B cell (primary cell): ENCODE measurements around the gene ARHGEF17.

ENCODE experiments used
- EZH2 ChIP-seq: IDR thresholded peaks from 2 replicates; pipeline ENCODE4 v1.6.1; 2012; ENCODE audit warnings: borderline replicate concordance, low read depth, mild to moderate bottlenecking, moderate library complexity, low read length; ENCODE audit not compliant: insufficient read depth, poor library complexity, severe bottlenecking
- TF ChIP-seq, protein P1 (sequence below): fragments of 200-600 bp; IDR thresholded peaks from one replicate; pipeline ENCODE4 v1.8.0; 2022; ENCODE audit warnings: antibody characterized with exemption, mild to moderate bottlenecking

DNA sequence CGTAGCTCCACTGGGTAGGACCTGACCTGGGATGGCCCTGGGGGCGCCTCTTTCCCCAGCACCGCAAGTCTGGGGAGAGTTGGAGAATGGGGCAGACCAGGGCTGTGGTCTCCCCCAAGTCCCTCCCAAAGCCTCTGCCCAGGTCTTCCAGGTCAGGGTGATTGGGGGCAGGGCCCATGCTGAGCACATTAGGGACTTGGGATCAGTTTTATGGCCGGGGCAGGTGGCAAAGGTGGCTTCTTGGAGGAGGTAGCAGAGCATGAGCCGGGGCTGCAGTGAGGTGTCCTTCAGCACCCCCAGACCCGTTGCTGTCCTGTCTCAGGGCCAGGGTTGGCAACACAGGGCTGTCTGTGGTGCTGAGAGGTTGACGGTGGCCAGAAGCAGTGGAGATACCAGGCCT lies 74.1 kb downstream of the ARHGEF17 start:
- no peak for TF ChIP-seq EZH2
- TF ChIP-seq, protein P1, sequence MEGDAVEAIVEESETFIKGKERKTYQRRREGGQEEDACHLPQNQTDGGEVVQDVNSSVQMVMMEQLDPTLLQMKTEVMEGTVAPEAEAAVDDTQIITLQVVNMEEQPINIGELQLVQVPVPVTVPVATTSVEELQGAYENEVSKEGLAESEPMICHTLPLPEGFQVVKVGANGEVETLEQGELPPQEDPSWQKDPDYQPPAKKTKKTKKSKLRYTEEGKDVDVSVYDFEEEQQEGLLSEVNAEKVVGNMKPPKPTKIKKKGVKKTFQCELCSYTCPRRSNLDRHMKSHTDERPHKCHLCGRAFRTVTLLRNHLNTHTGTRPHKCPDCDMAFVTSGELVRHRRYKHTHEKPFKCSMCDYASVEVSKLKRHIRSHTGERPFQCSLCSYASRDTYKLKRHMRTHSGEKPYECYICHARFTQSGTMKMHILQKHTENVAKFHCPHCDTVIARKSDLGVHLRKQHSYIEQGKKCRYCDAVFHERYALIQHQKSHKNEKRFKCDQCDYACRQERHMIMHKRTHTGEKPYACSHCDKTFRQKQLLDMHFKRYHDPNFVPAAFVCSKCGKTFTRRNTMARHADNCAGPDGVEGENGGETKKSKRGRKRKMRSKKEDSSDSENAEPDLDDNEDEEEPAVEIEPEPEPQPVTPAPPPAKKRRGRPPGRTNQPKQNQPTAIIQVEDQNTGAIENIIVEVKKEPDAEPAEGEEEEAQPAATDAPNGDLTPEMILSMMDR = no peak
